GM18507 (cell line): ENCODE data around the gene OR52E5.

Experiments
- DNase-seq: peaks from one replicate; pipeline ENCODE4 v3.0.0; 2011; ENCODE audit warnings: low read depth; ENCODE audit not compliant: insufficient read length; ENCODE audit errors: extremely low spot score
- FAIRE-seq: peaks from 2 replicates; lab custom pipeline; 2011; peaks lifted over from hg19 to GRCh38; lab: Jason Lieb, UNC

Gene OR52E5

DNA sequence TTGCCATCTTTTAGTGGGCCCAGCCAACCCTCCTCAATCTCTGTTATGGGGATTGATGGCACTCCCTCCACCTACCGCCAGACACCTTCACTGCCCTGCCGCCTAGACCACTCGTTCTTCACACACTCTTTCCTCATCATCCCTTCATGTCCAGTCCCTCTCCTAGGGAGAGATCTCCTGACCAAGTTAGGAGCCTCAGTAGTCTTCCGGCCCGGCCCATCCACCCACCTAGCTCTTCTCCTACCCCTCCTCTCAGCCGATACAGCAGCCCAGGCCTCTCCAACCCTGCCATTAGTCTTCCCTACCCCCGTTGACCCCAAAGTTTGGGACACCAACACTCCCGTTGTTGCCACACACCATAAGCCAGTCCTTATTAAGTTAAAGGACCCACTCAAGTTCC lies 38.1 kb downstream of the OR52E5 start:
- no peak for DNase-seq
- FAIRE-seq, result no peak

DNA sequence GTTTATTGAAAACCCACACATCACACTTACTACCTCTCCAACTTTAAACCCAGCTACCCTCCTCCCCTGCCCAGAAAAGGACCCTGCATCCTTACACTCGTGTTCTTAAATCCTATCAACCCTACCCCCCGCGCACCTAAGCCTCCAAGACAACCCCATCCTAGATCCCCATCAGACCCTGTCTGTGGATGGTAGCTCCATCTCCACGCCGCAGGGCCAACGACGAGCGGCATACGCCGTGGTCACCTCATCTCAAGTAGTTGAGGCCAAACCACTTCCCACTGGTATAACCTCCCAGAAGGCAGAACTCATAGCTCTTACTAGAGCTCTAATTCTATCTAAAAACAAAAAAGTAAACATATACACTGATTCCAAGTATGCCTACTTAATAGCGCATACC lies 39.7 kb downstream of the OR52E5 start:
- no peak for DNase-seq
- FAIRE-seq, result no peak

DNA sequence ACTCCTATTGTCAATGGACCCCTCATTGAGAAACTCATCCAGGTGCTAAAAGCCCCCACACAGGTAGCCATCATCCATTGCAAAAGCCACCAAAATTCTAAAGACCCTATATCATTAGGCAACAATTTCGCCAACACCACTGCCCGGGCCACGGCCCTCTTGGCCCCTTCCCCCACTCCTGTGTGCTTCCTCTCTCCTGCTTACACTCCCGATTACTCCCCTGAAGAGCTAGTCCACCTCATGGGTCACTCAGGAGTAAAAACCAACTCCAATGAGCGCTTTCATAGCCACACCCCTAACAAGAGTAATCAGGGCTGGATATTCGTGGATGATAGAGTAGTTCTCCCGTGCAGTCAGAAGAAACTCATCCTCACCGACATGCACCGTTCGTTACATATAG lies 40.1 kb downstream of the OR52E5 start:
- FAIRE-seq (no peak), DNase-seq (no peak)

DNA sequence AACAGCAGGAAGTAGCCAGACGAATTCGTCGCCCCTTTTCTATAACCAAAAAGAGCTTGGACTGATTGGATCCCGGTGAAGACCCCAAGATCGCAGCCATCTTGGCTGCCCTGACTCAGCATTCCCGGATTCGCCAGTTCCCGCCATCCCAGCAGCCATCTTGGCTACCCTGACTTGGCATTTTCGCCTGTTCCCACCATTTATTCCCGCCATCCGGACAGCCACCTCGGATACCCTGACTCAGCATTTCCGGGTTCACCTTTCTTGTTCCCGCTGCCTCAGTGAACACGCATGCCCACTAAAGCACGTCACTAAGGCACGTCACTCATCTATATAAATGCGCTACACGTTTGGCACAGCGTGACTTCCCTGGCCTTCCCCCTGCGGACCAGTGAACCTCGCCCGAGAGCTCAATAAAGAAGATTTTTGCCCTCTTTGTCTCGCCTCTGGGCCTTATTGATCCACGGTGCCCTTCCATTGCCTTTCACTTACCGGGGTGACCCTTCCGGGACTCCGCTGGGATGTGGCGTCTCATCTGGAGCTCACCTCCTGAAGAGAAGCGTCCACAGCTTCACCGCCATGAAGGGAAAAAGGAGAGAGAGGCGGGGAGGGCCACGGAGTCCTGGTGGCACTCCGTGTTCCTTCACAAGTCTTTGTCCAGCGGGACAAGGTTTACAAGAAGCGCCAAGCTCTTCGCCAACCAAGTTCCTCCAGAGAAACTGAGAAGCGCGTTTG lies 45.0 kb downstream of the OR52E5 start:
- FAIRE-seq (no peak), DNase-seq (no peak)

DNA sequence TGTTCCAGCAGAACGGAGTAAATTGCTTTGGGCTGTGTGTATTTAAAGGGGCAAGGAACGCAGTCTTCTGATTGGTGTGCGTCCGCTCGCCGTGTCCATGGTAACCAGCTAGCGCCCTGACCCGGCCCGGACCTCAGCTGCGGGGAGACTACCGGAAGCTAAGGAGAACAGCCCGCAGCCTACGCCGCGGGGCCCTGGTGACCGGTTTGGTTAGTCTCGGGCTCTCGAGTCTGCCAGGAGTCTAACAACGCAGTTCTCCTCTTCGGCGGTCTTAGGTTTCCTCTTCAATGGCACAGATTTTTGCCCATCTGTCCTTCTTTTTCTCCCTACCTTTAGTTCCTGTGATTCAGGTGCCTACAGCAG lies 45.6 kb downstream of the OR52E5 start:
- DNase-seq, result no peak

DNA sequence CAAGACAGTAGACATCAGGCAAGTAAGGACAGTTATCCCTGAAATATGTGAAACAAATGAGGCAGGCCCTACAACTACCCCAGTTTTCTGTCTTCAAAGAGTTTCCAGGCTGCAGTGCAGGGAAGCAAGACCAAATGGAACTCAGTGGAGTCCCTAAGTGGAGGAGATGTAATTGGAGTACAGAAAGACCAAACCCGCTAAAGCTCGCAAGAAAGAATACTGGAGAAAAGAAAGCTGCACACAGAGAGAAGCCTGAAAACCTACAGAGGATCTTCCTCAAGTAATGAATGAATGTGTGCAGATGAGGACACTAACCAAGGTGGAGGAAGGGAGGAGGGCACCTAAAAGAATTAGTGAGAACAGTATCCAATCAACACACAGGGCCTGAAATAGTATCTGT lies 47.7 kb downstream of the OR52E5 start:
- DNase-seq, result no peak
- FAIRE-seq, result no peak

More for the DNA sequence above, 45.6 kb downstream of the OR52E5 start:
- no peak for FAIRE-seq

DNA sequence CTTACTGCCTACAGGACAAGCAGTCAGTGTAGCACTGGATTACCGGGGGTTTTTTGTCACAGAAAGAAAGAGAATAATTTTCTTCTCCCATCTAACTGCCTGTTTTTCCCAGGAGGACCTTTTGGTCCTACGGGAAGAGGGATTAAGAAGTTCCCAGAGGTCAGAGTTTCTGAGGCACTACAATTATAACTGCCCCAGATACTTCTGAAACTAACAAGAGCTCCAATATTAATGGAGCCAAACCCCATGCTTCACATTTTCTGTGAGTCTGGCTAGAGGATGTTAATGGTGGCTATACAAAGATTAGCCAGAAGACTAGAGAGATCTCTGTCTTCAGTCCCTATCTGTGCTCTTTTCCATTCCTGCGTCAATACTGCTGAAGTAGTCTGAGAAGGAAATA lies 48.9 kb downstream of the OR52E5 start, which contains the start of gene OR56A3:
Gene OR56A3 (plus strand): TSS at position 301 of the 400 bp plus-strand sequence. CDS start 5,096 bp downstream, outside the sequence.
- FAIRE-seq (no peak), DNase-seq (no peak)
